Medulla oblongata (tissue), 1 donor: ENCODE results near the gene IL27RA.

Experiments
- DNase-seq: peaks from one replicate; pipeline ENCODE4 v3.0.0-alpha.2; 2015; ENCODE audit errors: extremely low spot score

IL27RA gene

DNA sequence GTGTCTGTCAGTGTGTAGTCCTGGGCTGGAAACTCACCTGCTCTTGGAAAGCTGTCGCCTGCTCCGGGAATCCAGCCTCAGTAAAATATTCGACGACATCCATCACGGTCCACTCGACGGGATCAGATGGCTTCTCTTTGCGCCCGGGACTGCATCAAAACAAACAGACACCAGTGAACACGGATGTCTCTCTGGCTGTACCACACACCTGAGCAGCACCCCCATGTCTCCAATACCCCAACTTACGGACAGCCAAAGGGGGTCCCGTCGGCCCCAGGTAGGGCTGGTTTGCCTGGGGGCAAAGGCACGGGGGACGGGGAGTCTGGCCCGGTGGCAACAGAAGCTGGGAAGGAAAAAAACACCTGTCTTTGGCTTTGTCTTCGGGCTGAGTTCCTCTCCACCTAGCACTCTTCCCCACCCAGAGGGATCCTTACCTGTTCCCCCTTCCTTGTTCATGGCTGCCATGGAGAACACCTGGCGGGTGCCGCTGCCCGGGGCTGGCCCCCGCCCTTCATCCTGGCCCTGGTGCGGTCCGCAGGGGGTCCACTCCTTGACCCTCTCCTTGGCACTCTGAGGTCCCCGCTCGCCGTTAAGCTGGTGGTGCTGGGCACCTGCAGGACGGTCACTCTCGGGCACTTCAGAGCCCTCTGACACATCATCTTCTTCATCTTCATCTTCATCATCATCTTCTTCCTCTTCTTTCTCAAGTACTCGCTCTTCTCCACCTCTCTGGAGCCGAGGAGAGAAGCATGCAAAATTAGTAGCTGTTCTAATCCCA, 57.3 kb downstream of the IL27RA start:
- no peak for DNase-seq

DNA sequence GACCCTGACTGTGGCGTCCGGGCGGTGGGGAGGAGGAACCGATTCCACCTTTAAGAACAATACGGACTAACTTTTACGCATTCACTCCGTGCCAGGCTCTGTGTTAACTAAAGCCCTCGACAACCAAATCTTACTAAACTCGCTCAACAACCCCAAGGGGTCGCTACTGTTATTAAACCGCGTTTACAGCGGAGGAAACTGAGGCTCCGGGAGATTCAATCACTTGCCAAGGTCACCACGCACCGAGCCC, 57.8 kb downstream of the IL27RA start:
- peak; percentile 29 for DNase-seq

DNA sequence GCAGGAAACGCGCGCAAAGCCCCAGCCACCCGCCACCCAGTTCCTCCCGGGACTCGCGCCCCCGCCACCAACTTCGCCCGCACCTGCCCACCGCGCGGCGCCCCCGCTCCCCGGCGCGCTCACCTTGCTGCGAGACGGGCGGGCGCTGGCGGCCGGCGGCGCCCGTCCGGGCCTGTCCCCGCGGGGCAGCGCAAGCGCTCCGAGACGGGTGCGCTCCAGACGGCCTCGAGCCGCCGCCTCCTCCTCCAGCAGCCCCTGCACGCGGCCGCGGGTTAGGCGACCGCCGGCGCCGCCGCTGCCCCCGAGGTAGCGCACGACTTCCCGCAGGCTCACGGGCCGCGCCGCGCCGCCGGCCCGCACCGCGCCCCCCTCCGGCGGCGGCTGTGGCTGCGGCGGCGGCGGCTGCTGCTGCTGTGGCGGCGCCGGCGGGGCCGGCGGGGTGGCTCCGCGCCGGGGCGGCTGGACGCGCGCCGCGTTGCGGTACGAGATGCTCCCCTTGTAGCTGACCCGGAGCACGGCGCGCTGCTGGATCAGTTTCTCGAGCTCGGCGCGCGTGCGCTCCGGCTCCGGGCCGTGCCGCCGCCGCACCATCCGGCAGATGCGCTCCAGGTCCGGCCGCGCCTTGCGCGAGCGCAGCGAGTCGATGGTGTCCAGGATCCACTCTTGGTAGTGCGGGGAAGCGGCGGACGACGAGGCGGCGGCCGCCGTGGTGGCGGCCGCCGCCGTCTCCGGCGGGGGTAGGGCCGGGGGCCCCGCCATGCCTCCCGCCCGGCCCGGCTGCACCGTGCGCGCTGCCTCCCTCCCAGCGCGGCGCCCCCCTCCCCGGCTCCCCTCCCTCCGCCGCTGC, 58.3 kb downstream of the IL27RA start:
- DNase-seq = no peak

DNA sequence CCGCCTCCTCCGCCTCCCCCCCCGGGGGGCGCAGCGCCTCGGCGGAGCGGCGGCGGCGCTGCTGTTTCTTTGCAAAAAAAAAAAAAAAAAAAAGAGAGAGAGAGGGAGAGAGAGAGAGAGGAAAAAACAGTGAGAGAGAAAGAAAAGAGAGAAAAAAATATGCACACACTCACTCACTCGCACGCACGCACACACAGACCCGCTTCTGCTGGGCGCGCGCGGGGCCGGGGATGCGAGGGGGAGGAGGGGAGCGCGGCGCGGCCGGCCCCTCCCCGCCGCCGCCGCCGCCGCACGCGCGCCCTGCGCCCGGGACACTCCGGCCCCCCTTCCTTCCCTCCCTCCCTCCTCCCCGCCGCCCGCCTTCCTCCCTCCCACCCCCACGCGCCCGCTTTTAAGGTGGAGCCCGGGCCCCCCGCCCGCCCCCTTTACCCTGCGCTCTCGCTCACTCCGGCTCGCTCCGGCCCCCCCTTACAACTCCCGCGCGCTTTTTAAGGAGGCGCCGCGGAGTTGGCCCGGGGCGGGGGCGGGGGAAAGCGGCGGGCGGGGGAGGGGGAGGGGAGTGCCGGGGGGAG, 59.0 kb downstream of the IL27RA start, which contains the start of gene SAMD1:
SAMD1 (minus strand) TSS at position 243 of the 572 bp plus-strand sequence.
- DNase-seq = peak; percentile 89

DNA sequence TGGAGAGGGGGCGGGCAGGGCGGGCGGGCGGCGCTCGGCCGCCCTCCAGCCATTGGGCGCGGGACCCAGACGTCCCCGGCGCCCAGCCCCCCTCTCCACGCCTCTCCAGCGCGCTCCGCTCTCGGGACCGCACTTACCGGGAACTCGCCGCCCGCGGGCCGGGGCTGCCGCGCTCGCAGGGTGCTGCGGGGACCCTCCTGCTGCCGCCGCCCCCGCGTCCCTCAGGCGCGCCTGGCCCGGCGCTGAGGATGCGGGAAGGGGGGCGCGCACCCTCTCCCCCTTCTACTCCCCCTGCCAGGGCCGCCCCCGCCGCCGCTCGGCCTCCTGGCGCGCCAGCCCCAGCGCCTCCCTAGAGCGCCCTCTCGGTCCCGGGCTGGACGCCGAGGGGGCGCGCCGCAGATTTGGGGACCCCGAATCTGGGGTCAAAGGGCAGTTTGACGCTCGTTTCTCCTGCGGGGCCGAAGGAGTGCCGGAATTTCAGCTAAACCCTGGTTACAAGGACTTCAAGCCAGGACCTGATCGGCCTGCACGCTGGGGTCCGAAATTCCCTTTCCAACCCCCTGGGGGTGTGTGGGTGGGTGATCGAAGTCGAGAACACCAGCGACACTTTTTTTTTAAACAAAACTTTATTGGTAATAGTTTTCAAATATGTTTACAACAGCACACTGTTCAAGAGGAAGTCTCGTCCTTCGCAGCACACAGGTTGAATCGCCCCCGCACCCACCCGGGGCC, 59.7 kb downstream of the IL27RA start:
- DNase-seq = peak; percentile 43

DNA sequence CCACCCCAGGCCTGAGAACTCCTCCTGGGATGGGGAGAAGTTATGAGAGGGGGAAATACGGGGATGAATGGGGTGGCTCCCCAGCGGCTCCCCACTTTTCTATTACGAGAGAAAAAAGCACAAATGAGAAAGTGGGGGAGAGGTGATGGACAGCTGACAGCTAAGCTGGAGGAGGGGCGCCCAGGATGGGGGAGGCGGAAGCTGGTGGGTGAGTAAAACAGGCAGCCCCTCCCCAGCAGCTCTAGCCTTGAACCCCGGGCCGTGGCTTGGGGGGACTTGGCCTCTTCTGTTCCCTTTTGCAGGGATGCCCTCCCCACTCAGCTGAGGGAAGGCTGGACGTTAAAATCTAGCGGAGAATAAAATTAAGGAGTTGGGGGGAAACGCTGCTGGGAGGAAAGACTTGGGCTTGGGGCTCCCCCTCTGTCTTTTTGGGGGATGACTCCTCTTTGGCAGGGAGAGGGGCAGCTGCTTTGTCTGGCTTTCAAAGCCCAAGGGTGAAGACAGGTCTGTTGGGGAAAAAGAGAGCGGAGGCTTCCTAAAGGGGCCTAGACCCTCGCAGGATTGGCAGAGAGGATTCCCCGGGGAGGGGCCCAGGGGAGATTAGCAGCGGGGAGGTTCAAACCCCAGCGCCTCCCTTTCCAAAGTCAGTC, 60.4 kb downstream of the IL27RA start:
- peak; percentile 27 for DNase-seq

DNA sequence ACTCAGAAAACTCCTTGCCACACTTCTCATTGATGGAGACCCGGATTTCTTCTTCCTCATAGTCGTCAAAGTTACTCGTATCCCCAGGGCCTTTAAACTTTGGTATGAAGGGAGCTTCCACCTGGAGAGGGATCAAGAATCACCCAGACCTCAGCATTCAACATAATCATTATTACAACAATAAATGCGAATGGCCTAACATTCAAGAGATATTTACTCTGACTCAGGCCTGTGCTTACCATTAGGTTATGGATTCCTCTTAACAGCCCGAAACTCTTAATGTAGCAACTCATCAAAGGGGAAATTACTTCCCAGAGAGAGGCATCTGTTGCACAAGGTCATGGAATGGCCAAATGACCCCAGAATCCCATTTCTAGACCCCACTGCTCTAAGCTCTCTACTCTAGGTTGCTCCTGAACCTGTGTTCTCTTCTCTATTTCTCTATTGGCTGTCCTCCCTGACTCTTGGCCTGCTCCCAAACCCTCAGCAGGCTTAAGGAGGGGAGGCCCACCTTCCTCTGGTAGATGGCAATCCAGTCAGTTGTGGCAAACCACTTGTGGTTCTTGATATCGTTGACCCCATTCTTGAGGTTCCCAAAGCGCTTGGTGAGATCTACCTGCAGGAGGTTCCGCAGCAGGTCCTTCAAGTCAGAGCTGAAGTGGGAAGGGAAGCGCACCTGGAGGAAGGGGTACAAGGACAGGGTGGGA, 61.7 kb downstream of the IL27RA start:
- no peak for DNase-seq

DNA sequence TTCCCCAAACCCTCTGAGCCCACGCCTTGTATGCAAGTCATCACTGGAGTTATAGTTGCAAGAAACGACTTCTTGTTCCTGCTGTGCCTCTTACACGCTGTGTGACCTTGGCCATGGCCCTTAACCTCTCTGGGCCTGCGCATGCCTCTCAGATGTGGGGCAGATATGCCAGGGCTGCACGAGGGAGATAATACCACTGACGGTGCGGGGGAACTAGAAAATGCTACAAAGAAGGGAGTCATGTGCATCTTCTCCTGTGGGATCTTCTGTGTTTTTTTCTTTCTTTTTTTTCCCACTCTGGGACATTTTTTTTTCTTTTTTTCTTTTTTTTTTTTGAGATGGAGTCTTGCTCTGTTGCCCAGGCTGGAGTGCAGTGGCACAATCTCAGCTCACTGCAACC, 63.3 kb downstream of the IL27RA start:
- no peak for DNase-seq

DNA sequence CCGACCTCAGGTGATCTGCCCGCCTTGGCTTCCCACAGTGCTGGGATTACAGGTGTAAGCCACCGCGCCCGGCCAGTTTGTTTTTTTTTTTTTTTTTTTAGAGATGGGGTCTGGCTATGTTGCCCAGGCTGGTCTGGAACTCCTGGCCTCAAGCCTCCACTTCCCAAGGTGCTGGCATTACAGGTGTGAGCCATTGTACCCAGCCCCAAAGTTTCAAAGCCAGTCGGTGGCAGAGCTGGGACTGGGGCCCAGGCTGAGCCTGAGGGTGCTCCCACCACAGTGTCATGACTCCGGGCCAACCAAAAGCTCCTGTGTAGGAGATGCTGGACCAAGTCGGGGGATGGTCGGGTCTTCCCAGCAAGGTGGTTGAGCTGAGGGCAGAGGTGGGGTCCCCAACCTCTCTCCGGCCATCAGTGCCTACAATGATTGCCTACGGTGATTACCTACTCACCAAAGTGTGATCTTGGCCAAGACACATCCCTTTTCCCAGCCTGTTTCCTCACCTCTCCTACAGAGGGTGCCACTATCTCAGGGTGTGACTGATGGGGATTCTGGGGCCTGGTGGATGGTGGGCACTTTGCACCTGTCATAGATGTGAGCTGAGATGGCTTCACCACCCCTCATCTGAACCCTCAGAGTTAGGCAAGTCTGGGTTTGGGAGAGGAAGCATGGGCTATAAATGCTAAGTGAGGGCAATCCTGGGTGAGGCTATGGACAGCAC, 64.9 kb downstream of the IL27RA start:
- DNase-seq = no peak

DNA sequence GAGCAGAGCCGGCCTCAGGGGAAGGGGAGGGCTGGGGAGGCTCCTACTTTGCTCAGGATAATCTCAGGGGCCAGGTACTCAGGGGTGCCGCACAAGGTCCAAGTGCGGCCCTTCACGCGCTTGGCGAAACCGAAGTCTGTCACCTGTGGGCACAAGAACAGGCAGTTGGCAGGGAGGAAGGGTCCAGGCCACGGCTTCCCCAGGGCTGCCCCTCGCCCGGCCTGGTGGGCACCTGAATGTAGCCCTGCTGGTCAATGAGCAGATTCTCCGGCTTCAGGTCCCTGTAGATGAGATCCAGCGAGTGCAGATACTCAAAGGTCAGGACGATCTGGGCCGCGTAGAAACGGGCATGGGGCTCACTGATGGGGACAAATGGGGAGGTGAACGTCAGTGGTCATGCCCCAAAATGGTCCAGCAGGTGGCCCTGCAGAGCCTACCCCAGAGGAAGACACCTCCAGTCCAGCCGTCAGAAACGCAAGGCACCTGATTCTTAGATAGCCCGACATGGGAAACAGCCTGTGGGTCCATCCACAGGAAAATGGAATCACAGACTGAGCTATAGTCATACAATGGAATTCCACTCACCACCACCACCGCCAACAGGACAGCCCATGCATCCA, 66.1 kb downstream of the IL27RA start:
- DNase-seq = no peak

DNA sequence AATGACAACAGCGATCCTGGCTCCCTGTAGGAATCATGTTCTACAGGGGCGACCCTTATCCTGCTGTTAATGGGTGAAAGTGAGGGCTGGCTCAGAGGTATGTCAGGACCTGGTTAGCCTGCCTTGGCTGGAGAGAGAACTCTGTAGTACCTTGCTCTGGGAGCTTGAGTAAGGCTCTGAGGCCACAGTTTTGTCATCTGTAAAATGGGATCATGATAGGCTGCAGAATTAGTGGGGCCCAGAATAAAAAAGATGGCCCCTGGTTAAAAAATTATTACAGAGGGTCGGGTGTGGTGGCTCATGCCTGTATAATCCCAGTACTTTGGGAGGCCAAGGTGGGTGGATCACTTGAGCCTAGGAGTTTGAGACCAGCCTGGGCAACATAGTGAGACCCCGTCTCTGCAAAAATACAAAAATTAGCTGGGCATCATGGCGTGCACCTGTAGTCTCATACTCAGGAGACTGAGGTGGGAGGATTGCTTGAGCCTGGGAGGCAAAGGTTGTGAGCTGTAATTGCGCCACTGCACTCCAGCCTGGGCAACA, 69.5 kb downstream of the IL27RA start:
- DNase-seq = no peak

DNA sequence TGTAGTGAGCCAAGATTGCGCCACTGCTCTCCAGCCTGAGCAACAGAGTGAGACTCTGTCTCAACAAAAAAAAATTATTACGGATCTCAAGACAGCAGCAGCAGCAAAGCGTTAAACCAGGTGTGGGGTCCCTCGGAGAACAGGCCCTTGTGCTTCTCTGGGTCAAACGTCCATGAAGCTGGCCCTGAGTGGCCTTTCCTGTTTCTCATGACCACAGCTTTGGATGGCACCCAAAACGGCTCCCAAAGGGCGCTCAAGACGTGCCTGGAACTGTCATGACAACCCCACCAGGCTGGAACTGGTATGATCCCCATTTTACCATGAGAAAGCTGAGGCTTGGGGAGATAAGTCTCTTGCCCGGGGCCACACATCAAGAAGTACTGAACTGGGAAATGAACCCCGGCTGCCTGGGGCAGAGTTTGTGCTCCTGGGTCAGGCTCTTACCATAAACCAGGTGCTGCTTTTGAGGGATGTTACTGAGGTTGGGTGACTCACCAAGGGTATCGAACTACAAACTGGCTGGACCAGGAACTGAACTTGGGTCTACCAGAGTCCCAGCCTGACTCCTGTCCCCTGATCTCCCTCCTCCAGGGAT, 70.6 kb downstream of the IL27RA start:
- no peak for DNase-seq

DNA sequence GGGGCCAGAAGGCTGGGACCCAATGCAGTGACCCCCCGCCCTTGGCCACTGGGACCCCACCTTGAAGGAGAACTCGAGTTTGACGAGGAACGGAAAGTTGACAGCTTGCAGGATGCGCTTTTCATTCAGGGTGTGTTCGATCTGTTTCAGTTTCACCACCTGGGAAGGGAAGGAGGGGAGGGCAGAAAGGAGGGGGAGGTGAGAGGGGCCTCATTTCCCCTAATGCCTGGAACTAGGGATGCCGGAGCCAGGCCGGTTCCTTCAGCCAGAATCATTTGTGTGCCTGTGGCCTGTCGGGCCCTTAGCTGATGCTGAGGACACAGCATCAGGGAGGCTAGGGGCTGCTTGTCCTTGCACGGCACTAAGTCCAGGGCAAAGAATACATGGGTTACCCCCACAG, 71.2 kb downstream of the IL27RA start:
- no peak for DNase-seq
